IPS DF 4.7 (cell line): ENCODE results near the gene TXNL4B.

Experiments used
- DNase-seq: peaks from one replicate; pipeline ENCODE4 v3.0.0-alpha.2; 2013; ENCODE audit warnings: low spot score; ENCODE audit errors: extremely low read depth

The TXNL4B gene

GRCh38 chr16:72093448-72094265, at the start of gene TXNL4B, which contains the start of gene DHX38:
Gene TXNL4B, minus strand, starts transcription at chr16:72093620. Its CDS starts 2,871 bp downstream, at chr16:72090749.
Gene DHX38, plus strand, starts transcription at chr16:72093847. Its CDS starts 2,311 bp downstream, at chr16:72096158.
- DNase-seq: peak; percentile 98

- DNase-seq: no peak
Observed at GRCh38 chr16:72142476-72142875, 49.1 kb upstream of the TXNL4B start.

GRCh38 chr16:72139908-72140307, 46.5 kb upstream of the TXNL4B start:
- no peak for DNase-seq

- no peak for DNase-seq
Observed at GRCh38 chr16:72138064-72138572, 44.7 kb upstream of the TXNL4B start.

- DNase-seq: no peak
Observed at GRCh38 chr16:72137380-72138063, 44.1 kb upstream of the TXNL4B start.

- no peak for DNase-seq
Observed at GRCh38 chr16:72134507-72134906, 41.1 kb upstream of the TXNL4B start.

- no peak for DNase-seq
Observed at GRCh38 chr16:72132726-72133125, 39.3 kb upstream of the TXNL4B start.

- no peak for DNase-seq
Observed at GRCh38 chr16:72131036-72131435, 37.6 kb upstream of the TXNL4B start.

GRCh38 chr16:72129976-72130656, 36.7 kb upstream of the TXNL4B start:
- DNase-seq: no peak

GRCh38 chr16:72128701-72129100, 35.3 kb upstream of the TXNL4B start:
- DNase-seq: no peak

- no peak for DNase-seq
Observed at GRCh38 chr16:72126429-72126765, 33.0 kb upstream of the TXNL4B start.

- DNase-seq: no peak
Observed at GRCh38 chr16:72125635-72126428, 32.4 kb upstream of the TXNL4B start.

GRCh38 chr16:72124761-72125634, 31.6 kb upstream of the TXNL4B start:
- peak; percentile 78 for DNase-seq

GRCh38 chr16:72124148-72124547, 30.7 kb upstream of the TXNL4B start:
- DNase-seq: no peak

GRCh38 chr16:72123426-72123825, 30.0 kb upstream of the TXNL4B start:
- DNase-seq: no peak

GRCh38 chr16:72122916-72123315, 29.5 kb upstream of the TXNL4B start:
- DNase-seq: no peak

- no peak for DNase-seq
Observed at GRCh38 chr16:72122308-72122707, 28.9 kb upstream of the TXNL4B start.

- DNase-seq: no peak
Observed at GRCh38 chr16:72120026-72120425, 26.6 kb upstream of the TXNL4B start.

- no peak for DNase-seq
Observed at GRCh38 chr16:72113616-72113945, 20.2 kb upstream of the TXNL4B start.

- DNase-seq: no peak
Observed at GRCh38 chr16:72112906-72113615, 19.6 kb upstream of the TXNL4B start.
